ENCODE data around the gene SLC25A29. TPM values are rescaled to one million over a fixed set of nuclear protein-coding genes. Genes with fewer than 3 reads are reported as not detected.

Gene SLC25A29
- total and polyA plus RNA-seq, 12 donors, result 9.0 to 277 (median 88.4) TPM

DNA sequence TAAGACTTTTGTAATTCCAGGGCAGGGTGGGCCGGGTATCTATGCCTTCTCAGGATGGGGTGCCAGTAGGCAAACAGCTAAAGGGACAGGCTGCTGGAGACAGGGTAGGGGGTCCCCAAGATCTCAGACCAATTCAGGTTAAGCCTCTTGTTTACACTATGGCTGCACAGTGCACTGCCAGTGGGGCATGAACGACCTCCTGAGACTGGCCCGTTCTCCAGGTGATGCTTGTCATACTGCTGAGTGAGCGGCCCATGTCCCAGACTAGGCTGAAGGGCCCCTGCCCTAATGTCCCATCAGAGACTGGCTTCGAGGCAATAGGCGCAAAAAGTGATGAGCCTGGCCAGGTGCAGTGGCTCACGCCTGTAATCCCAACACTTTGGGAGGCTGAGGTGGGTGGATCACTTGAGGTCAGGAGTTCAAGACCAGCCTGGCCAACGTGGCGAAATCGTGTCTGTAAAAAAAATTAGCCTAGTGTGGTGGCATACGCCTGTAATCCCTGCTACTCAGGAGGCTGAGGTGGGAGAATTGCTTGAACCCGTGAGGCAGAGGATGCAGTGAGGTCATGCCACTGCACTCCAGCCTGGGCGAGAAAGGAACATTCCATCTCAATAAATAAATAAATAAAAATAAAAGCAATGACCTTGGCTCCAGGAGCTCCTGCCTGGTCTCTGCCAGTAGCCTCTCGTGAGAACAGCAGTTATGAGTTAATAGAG is 12.6 kb downstream of the SLC25A29 start:
- Histone ChIP-seq H3K36me3 (replicated peaks in 1 of 2) (peaks cover 0 to 22% of the 10 kb centered on the region in 2 donors), H3K27me3 (no peaks in the 10 kb centered on the region), H3K9me3 (replicated peaks in 1 of 3) (no peaks in the 10 kb centered on the region), H3K4me1 (replicated peaks in 1 of 2) (peaks cover 24 to 41% of the 10 kb centered on the region in 2 donors), H3K27ac (peak overlapping the region; percentile 49 to 92 (median 73)), H3K4me3 (no peak overlapping the region)
- no peak for TF ChIP-seq POLR2A (IDR thresholded peaks at IDR 0.05)
- TF ChIP-seq, protein P1, sequence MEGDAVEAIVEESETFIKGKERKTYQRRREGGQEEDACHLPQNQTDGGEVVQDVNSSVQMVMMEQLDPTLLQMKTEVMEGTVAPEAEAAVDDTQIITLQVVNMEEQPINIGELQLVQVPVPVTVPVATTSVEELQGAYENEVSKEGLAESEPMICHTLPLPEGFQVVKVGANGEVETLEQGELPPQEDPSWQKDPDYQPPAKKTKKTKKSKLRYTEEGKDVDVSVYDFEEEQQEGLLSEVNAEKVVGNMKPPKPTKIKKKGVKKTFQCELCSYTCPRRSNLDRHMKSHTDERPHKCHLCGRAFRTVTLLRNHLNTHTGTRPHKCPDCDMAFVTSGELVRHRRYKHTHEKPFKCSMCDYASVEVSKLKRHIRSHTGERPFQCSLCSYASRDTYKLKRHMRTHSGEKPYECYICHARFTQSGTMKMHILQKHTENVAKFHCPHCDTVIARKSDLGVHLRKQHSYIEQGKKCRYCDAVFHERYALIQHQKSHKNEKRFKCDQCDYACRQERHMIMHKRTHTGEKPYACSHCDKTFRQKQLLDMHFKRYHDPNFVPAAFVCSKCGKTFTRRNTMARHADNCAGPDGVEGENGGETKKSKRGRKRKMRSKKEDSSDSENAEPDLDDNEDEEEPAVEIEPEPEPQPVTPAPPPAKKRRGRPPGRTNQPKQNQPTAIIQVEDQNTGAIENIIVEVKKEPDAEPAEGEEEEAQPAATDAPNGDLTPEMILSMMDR (IDR thresholded peaks at IDR 0.05), result no peak
- intact Hi-C loops (cut with DNase I), result no loop called here
- peak in 4 of 7 donors; percentile 5 to 74 (median 44) for DNase-seq
- 52 to 72% (median 66%) methylated on average over 9 to 14 of the region's 14 CpGs for WGBS, 4 donors

DNA sequence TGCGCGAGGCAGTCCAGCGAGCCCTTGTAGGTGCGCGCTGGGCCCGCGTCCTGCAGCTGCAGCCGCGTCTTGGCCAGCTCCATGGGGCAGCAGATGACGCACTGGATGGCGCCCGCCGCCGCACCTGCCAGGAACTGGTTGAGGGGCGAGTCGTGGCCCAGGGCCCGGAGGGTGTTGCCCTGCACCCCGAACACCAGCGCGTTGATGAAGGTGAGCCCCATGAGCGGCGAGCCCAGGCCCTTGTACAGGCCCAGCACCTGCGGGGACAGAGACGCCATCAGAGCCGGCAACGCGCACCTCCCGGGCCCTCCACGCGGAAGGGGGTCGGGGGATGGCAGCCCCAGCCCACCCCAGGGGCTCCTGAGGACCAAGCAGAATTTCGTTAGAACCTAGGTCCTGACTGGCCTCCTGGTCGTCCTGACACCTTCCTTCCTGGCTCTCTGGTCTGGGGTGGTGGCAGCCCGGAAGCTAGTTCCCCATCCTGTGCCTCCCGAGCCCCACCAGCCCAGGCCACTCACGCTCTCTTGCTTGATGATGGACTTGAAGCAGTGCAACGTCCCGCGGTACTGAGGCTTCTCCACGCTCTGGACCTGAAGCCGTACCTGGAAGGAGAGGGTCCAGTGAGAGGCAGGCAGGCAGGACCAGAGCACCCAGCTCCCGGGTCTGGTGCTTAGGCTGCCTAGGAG is 13.3 kb downstream of the SLC25A29 start:
- H3K36me3 ChIP-seq (replicated peaks in 1 of 2), result peaks cover 0 to 22% of the 10 kb centered on the region in 2 donors
- peak overlapping the region in 2 of 5 donors; percentile 73 to 92 for H3K27ac ChIP-seq
- H3K4me1 ChIP-seq (replicated peaks in 1 of 2), result peaks cover 19 to 36% of the 10 kb centered on the region in 2 donors
- intact Hi-C loops (cut with DNase I), result no loop called here
- TF ChIP-seq, protein P1 (IDR thresholded peaks at IDR 0.05), result no peak
- no peak for TF ChIP-seq POLR2A (IDR thresholded peaks at IDR 0.05)
- peak in 3 of 7 donors; percentile 9 to 26 (median 15) for DNase-seq
- no peaks in the 10 kb centered on the region for H3K27me3 ChIP-seq
- WGBS, 4 donors, result 91 to 97% (median 95%) methylated on average over 4 to 42 of the region's 42 CpGs
- no peak overlapping the region for H3K4me3 ChIP-seq
- H3K9me3 ChIP-seq (replicated peaks in 1 of 3), result no peaks in the 10 kb centered on the region

DNA sequence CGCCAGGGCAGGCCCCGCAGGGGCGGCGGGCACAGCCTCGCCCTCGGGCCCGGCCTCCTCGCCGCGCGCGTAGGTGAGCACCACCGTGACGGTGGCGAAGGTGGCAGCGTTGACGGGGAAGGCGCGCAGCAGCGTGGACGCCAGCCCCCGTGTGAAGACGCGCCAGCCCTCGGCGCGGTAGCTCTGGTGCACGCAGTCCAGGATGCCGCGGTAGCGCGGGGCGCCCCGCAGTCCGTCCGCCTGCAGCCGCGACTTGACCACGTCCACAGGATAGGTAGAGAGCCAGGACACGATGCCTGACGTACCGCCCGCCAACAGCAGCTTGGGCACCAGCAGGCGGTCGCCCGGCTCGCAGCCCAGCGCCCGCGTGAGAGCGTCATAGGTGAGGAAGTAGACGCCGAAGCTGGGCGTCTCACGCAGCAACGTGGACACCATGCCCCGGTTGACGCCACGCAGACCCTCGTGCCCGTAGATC is 13.9 kb downstream of the SLC25A29 start:
- DNase-seq, result peak in 2 of 7 donors; percentile 9 to 16
- Histone ChIP-seq H3K9me3 (replicated peaks in 1 of 3) (no peaks in the 10 kb centered on the region), H3K4me1 (replicated peaks in 1 of 2) (peaks cover 13 to 30% of the 10 kb centered on the region in 2 donors), H3K4me3 (no peak overlapping the region), H3K27ac (no peak overlapping the region), H3K27me3 (no peaks in the 10 kb centered on the region), H3K36me3 (replicated peaks in 1 of 2) (peaks cover 0 to 22% of the 10 kb centered on the region in 2 donors)
- 95 to 99% (median 97%) methylated on average over 37 to 61 of the region's 61 CpGs for WGBS, 4 donors
- TF ChIP-seq POLR2A (IDR thresholded peaks at IDR 0.05), result no peak
- TF ChIP-seq, protein P1 (IDR thresholded peaks at IDR 0.05), result no peak
- intact Hi-C loops (cut with DNase I), result no loop called here

DNA sequence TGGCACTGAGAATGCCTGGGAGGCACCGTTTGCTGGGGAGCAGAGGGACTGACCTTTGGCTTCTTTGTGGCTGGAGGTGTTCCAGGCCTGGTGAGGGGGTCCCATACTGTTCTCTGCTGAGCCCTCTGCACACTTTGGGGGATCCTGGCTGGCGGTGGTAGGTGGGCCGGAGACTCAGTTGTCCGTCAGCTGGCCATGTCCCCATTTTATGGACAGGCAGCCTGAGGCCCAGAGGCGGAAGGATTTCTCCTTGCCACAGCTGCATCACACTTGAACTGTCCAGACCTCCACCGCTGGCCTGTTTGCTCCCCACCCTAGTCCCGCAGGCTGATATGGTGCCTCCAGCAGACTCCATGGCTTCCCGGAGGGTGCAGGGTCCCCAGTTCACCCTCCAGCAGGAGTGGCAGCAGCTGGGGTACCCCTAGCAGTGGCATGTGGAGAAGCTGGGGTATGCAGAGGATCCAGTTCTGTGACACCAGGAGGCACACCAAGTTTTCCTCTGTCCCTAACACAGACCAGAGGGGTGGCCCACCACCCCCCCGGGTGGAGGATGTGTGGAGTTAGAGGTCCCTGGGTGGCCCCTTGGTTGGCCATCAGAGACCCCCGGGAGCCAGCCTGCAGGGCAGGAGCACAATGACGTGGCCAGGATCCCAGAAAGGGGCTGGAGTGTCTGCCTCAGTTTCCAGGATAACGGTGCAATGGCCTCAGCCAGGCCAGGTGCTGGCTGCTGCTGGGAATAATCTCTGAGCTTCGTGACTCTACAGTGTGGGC is 14.8 kb downstream of the SLC25A29 start:
- Histone ChIP-seq H3K36me3 (replicated peaks in 1 of 2) (peaks cover 0 to 22% of the 10 kb centered on the region in 2 donors), H3K27ac (no peak overlapping the region), H3K4me1 (replicated peaks in 1 of 2) (peaks cover 13 to 25% of the 10 kb centered on the region in 2 donors), H3K4me3 (no peak overlapping the region), H3K27me3 (no peaks in the 10 kb centered on the region), H3K9me3 (replicated peaks in 1 of 3) (no peaks in the 10 kb centered on the region)
- DNase-seq, result peak in 4 of 7 donors; percentile 7 to 21 (median 15)
- TF ChIP-seq, protein P1 (IDR thresholded peaks at IDR 0.05), result no peak
- no peak for TF ChIP-seq POLR2A (IDR thresholded peaks at IDR 0.05)
- intact Hi-C loops (cut with DNase I), result no loop called here
- WGBS, 4 donors, result 89 to 98% (median 93%) methylated on average over 5 to 13 of the region's 13 CpGs

All from adrenal gland (tissue), 12 donors.